ENCODE results near the gene FGR.
A peak's percentile ranks its signal among the peaks of the same experiment; 100 is the strongest.

Gene FGR

GRCh38 chr1:27589441-27589840 is 45.5 kb downstream of the FGR start:
- Histone ChIP-seq H3K4me1 (ENCODE audit: insufficient read depth, low read length) (peaks cover 21% of the 10 kb centered on the region), H3K9me3 (ENCODE audit: insufficient read depth, low read depth, low read length) (no peaks in the 10 kb centered on the region), H3K4me3 (ENCODE audit: low read length) (no peak overlapping the region), H3K36me3 (ENCODE audit: insufficient read depth, low read length) (peaks cover 4% of the 10 kb centered on the region; the same call in 1 of the 2 replicates), H3K9ac (ENCODE audit: low read depth, low read length) (no peak overlapping the region), H3K27me3 (ENCODE audit: insufficient read depth, low read length) (no peaks in the 10 kb centered on the region), H3K27ac (ENCODE audit: low read depth, low read length) (no peak overlapping the region)
- 96% methylated on average over 6 of the region's 6 CpGs for WGBS

GRCh38 chr1:27588256-27589232 is 46.4 kb downstream of the FGR start:
- 89% methylated on average over 12 of the region's 12 CpGs for WGBS
- no peak overlapping the region for H3K27ac ChIP-seq (ENCODE audit: low read depth, low read length)

GRCh38 chr1:27585684-27586083 is 49.3 kb downstream of the FGR start:
- Histone ChIP-seq H3K27me3 (ENCODE audit: insufficient read depth, low read length) (no peaks in the 10 kb centered on the region), H3K4me1 (ENCODE audit: insufficient read depth, low read length) (peaks cover 3% of the 10 kb centered on the region; the same call in 1 of the 2 replicates), H3K36me3 (ENCODE audit: insufficient read depth, low read length) (peaks cover 4% of the 10 kb centered on the region; the same call in 1 of the 2 replicates), H3K4me3 (ENCODE audit: low read length) (no peak overlapping the region), H3K9me3 (ENCODE audit: insufficient read depth, low read depth, low read length) (no peaks in the 10 kb centered on the region), H3K9ac (ENCODE audit: low read depth, low read length) (no peak overlapping the region), H3K27ac (ENCODE audit: low read depth, low read length) (no peak overlapping the region)
- 90% methylated on average over 3 of the region's 3 CpGs for WGBS

More at GRCh38 chr1:27588256-27589232, 46.4 kb downstream of the FGR start:
- H3K36me3 ChIP-seq (ENCODE audit: insufficient read depth, low read length) = peaks cover 4% of the 10 kb centered on the region; the same call in 1 of the 2 replicates
- H3K27me3 ChIP-seq (ENCODE audit: insufficient read depth, low read length) = no peaks in the 10 kb centered on the region
- H3K9ac ChIP-seq (ENCODE audit: low read depth, low read length) = no peak overlapping the region
- H3K4me1 ChIP-seq (ENCODE audit: insufficient read depth, low read length) = peaks cover 12% of the 10 kb centered on the region
- H3K4me3 ChIP-seq (ENCODE audit: low read length) = no peak overlapping the region
- no peaks in the 10 kb centered on the region for H3K9me3 ChIP-seq (ENCODE audit: insufficient read depth, low read depth, low read length)

- Histone ChIP-seq H3K4me1 (ENCODE audit: insufficient read depth, low read length) (no peaks in the 10 kb centered on the region), H3K36me3 (ENCODE audit: insufficient read depth, low read length) (peaks cover 4% of the 10 kb centered on the region; the same call in 1 of the 2 replicates), H3K9me3 (ENCODE audit: insufficient read depth, low read depth, low read length) (no peaks in the 10 kb centered on the region), H3K4me3 (ENCODE audit: low read length) (no peak overlapping the region), H3K27ac (ENCODE audit: low read depth, low read length) (no peak overlapping the region), H3K27me3 (ENCODE audit: insufficient read depth, low read length) (no peaks in the 10 kb centered on the region), H3K9ac (ENCODE audit: low read depth, low read length) (no peak overlapping the region)
- WGBS = 92% methylated on average over 3 of the region's 3 CpGs
Observed at GRCh38 chr1:27584453-27584852, 50.5 kb downstream of the FGR start.

GRCh38 chr1:27583479-27583878 is 51.5 kb downstream of the FGR start:
- Histone ChIP-seq H3K4me1 (ENCODE audit: insufficient read depth, low read length) (no peaks in the 10 kb centered on the region), H3K36me3 (ENCODE audit: insufficient read depth, low read length) (peaks cover under 1% of the 10 kb centered on the region; the same call in 1 of the 2 replicates), H3K9me3 (ENCODE audit: insufficient read depth, low read depth, low read length) (no peaks in the 10 kb centered on the region), H3K9ac (ENCODE audit: low read depth, low read length) (no peak overlapping the region), H3K4me3 (ENCODE audit: low read length) (no peak overlapping the region), H3K27ac (ENCODE audit: low read depth, low read length) (no peak overlapping the region), H3K27me3 (ENCODE audit: insufficient read depth, low read length) (no peaks in the 10 kb centered on the region)
- 79% methylated on average over 3 of the region's 3 CpGs for WGBS

- Histone ChIP-seq H3K36me3 (ENCODE audit: insufficient read depth, low read length) (no peaks in the 10 kb centered on the region), H3K9me3 (ENCODE audit: insufficient read depth, low read depth, low read length) (no peaks in the 10 kb centered on the region), H3K4me3 (ENCODE audit: low read length) (no peak overlapping the region), H3K4me1 (ENCODE audit: insufficient read depth, low read length) (0 out of 2 replicates have a peak, but pooled peaks cover 3% of the 10 kb centered on the region), H3K27me3 (ENCODE audit: insufficient read depth, low read length) (no peaks in the 10 kb centered on the region), H3K9ac (ENCODE audit: low read depth, low read length) (no peak overlapping the region), H3K27ac (ENCODE audit: low read depth, low read length) (no peak overlapping the region)
- 84% methylated on average over 6 of the region's 6 CpGs for WGBS
Observed at GRCh38 chr1:27581823-27582243, 53.2 kb downstream of the FGR start.

DNA sequence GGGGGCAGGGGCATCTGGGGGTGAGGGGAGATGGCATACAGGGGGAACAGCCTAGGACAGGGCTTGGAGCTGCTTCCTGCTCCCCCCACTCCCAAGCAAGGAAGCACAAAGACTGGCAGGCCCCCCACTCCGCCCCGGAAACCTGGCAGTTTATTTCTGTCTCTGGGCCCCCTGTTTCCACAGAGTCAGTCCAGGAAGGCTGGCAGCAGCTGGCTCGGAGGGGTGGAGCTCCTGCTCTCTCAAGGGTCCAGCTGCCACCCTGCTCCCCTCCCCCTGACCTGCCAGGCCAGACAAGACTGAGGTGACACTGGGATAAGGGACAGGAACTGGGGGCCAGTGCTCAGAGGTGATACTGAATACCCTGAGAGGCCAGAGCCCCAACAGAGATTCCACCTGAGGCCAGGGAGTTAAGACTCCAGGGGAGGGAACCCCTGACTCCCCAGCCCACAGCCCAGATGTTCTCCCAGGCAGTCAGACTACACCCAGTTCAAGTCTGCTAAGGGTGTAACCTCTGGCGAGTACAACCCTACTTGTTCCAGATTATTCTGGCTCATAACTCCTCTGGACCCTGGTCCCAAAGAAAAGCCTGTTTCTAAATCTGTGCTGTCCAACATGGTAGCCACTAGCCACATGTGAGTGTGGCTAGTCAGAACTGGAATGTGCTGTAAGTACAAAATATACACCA is 57.3 kb downstream of the FGR start:
- no peak overlapping the region for H3K4me3 ChIP-seq (ENCODE audit: low read length)
- no peak overlapping the region for H3K27ac ChIP-seq (ENCODE audit: low read depth, low read length)
- no peaks in the 10 kb centered on the region for H3K9me3 ChIP-seq (ENCODE audit: insufficient read depth, low read depth, low read length)
- WGBS = 89% methylated on average over 4 of the region's 4 CpGs
- peaks cover 32% of the 10 kb centered on the region for H3K4me1 ChIP-seq (ENCODE audit: insufficient read depth, low read length)
- H3K27me3 ChIP-seq (ENCODE audit: insufficient read depth, low read length) = no peaks in the 10 kb centered on the region
- no peak overlapping the region for H3K9ac ChIP-seq (ENCODE audit: low read depth, low read length)
- H3K36me3 ChIP-seq (ENCODE audit: insufficient read depth, low read length) = no peaks in the 10 kb centered on the region; the same call in 1 of the 2 replicates

GRCh38 chr1:27576806-27577227 is 58.2 kb downstream of the FGR start:
- Histone ChIP-seq H3K36me3 (ENCODE audit: insufficient read depth, low read length) (no peaks in the 10 kb centered on the region; the same call in 1 of the 2 replicates), H3K4me3 (ENCODE audit: low read length) (no peak overlapping the region), H3K27ac (ENCODE audit: low read depth, low read length) (no peak overlapping the region), H3K4me1 (ENCODE audit: insufficient read depth, low read length) (peaks cover 40% of the 10 kb centered on the region), H3K27me3 (ENCODE audit: insufficient read depth, low read length) (no peaks in the 10 kb centered on the region), H3K9ac (ENCODE audit: low read depth, low read length) (no peak overlapping the region), H3K9me3 (ENCODE audit: insufficient read depth, low read depth, low read length) (no peaks in the 10 kb centered on the region)
- 79% methylated on average over 7 of the region's 7 CpGs for WGBS

DNA sequence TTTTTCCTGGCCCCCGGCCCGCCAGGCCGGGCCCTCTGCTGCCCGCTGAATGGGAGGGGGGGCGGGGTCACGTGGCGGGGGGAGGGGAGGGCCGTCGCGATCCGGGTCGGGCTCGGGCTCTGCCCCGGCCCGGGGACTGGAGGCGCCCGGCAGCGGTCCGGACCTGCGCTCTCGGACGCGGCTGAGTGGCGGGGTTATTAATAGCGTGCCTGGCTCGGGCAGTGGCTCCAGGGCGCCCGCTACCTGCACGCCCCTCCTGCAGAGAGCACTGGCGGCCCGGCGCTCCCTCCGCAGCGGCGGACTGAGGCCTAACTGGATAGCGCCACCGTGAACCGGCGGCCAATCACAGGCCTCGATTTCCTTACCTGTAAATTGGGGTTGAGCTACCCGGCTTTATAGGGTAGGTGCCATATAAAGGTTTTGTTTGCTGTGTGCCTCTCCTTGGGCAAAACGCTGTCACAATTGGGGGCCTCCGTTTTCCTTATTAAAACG is 59.1 kb downstream of the FGR start:
- H3K27ac ChIP-seq (ENCODE audit: low read depth, low read length) = peak overlapping the region; percentile 95; the same call in 1 of the 2 replicates
- under 1% methylated on average over 44 of the region's 44 CpGs for WGBS
- H3K4me3 ChIP-seq (ENCODE audit: low read length) = peak overlapping the region; percentile 59
- no peaks in the 10 kb centered on the region for H3K9me3 ChIP-seq (ENCODE audit: insufficient read depth, low read depth, low read length)
- H3K27me3 ChIP-seq (ENCODE audit: insufficient read depth, low read length) = no peaks in the 10 kb centered on the region
- H3K9ac ChIP-seq (ENCODE audit: low read depth, low read length) = peak overlapping the region; percentile 83
- no peaks in the 10 kb centered on the region; the same call in 1 of the 2 replicates for H3K36me3 ChIP-seq (ENCODE audit: insufficient read depth, low read length)
- peaks cover 49% of the 10 kb centered on the region for H3K4me1 ChIP-seq (ENCODE audit: insufficient read depth, low read length)

- H3K9me3 ChIP-seq (ENCODE audit: insufficient read depth, low read depth, low read length) = no peaks in the 10 kb centered on the region
- peak overlapping the region; percentile 95 for H3K27ac ChIP-seq (ENCODE audit: low read depth, low read length)
- peak overlapping the region; percentile 83 for H3K9ac ChIP-seq (ENCODE audit: low read depth, low read length)
- no peaks in the 10 kb centered on the region for H3K27me3 ChIP-seq (ENCODE audit: insufficient read depth, low read length)
- 1% methylated on average over 83 of the region's 83 CpGs for WGBS
- H3K4me1 ChIP-seq (ENCODE audit: insufficient read depth, low read length) = peaks cover 56% of the 10 kb centered on the region
- no peaks in the 10 kb centered on the region; the same call in 1 of the 2 replicates for H3K36me3 ChIP-seq (ENCODE audit: insufficient read depth, low read length)
- peak overlapping the region; percentile 59 for H3K4me3 ChIP-seq (ENCODE audit: low read length)
Observed at GRCh38 chr1:27574871-27575831, 59.8 kb downstream of the FGR start.
